ENCODE results near the gene SYNDIG1. TPM values are rescaled to one million over a fixed set of nuclear protein-coding genes. Genes with fewer than 3 reads are reported as not detected.

SYNDIG1 gene
- total RNA-seq, 4 donors from 2014 or later, result 0.20 to 1.3 (median 0.66) TPM; not detected in 1

DNA sequence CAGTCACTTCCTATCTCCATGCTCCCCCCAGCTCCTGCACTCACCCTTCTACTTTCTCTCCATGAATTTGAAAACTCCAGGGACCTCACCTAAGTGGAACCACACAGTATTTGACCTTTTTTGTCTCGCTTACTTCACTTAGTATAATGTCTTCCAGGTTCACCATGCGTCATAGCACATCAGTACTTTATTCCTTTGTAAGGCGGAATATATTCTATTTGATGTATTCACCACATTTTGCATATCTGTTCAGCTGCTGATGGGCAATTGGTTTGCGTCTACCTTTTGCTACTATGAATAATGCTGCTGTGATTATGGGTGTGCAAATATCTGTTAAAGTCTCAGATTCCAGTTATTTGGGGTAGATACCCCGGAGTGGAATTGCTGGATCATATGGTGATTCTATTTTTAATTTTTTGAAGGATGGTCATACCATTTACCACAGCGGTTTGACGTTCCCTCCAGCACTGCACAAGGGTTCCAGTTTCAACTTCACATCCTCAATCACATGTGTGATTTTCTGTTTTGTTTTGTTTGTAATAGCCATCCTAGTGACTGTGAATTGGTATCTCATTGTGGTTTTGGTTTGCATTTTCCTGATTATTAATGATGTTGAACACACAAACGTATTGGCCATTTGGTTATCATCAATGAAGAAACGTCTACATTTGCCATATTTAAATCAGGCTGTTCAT lies 20.3 kb upstream of the SYNDIG1 start:
- Histone ChIP-seq H3K4me1 (no peaks in the 10 kb centered on the region), H3K27ac (no peak overlapping the region), H3K27me3 (no peaks in the 10 kb centered on the region), H3K9me3 (no peaks in the 10 kb centered on the region), H3K4me3 (no peak overlapping the region), H3K36me3 (no peaks in the 10 kb centered on the region)
- TF ChIP-seq CTCF (IDR thresholded peaks at IDR 0.05 in 4 of 5, conservative IDR thresholded peaks at IDR 0.05 in 1 of 5) (no peak), POLR2A (IDR thresholded peaks at IDR 0.05) (no peak)
- intact Hi-C loops (cut with DNase I; ENCODE audit: low total_unique reads), result no loop called here
- in situ Hi-C loops (cut with MboI; ENCODE audit: low sequenced_read_pairs in 4 of 4), result no loop called here
- DNase-seq, result no peak
- no peak for ATAC-seq

GRCh38 chr20:24450177-24450576 lies 19.3 kb upstream of the SYNDIG1 start:
- ATAC-seq (no peak), DNase-seq (no peak)
- no peak overlapping the region for H3K27ac ChIP-seq
- H3K36me3 ChIP-seq, result no peaks in the 10 kb centered on the region
- H3K27me3 ChIP-seq, result no peaks in the 10 kb centered on the region
- no peaks in the 10 kb centered on the region for H3K4me1 ChIP-seq
- TF ChIP-seq POLR2A (IDR thresholded peaks at IDR 0.05) (no peak), CTCF (IDR thresholded peaks at IDR 0.05 in 4 of 5, conservative IDR thresholded peaks at IDR 0.05 in 1 of 5) (no peak)
- H3K4me3 ChIP-seq, result no peak overlapping the region
- intact Hi-C loops (cut with DNase I; ENCODE audit: low total_unique reads), result no loop called here
- H3K9me3 ChIP-seq, result no peaks in the 10 kb centered on the region
- in situ Hi-C loops (cut with MboI; ENCODE audit: low sequenced_read_pairs in 4 of 4), result loop anchor here in 1 of 4 donors (25.0 kb wide), 1 partner anchor 288 kb away; no protein-coding TSS in a partner anchor

- Histone ChIP-seq H3K27ac (no peak overlapping the region), H3K4me3 (no peak overlapping the region), H3K9me3 (no peaks in the 10 kb centered on the region), H3K4me1 (no peaks in the 10 kb centered on the region), H3K27me3 (no peaks in the 10 kb centered on the region), H3K36me3 (no peaks in the 10 kb centered on the region)
- intact Hi-C loops (cut with DNase I; ENCODE audit: low total_unique reads), result no loop called here
- in situ Hi-C loops (cut with MboI; ENCODE audit: low sequenced_read_pairs in 4 of 4), result loop anchor here in 1 of 4 donors (25.0 kb wide), 1 partner anchor 288 kb away; no protein-coding TSS in a partner anchor
- ATAC-seq, result no peak
- no peak for DNase-seq
- TF ChIP-seq CTCF (IDR thresholded peaks at IDR 0.05 in 4 of 5, conservative IDR thresholded peaks at IDR 0.05 in 1 of 5) (no peak), POLR2A (IDR thresholded peaks at IDR 0.05) (no peak)
These were observed 18.6 kb upstream of the SYNDIG1 start for GRCh38 chr20:24450624-24451376.

DNA sequence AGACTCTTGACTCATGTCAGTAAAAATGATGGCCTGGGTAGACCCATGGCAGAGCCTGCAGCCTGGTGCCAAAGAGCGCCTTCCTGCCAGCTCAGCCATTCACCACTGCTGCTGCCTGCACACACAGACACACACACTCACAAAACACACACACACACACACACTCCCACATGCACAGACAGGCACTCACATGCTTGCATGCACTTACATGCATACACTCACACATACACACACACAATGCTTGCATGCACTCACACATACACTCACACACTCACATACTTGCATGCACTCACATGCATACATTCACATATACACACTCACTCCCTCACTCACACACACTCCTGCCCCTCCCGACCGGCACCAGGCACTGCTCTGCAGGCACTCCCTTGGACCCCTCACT lies 18.0 kb upstream of the SYNDIG1 start:
- Histone ChIP-seq H3K9me3 (no peaks in the 10 kb centered on the region), H3K4me1 (no peaks in the 10 kb centered on the region), H3K36me3 (no peaks in the 10 kb centered on the region), H3K27ac (no peak overlapping the region), H3K27me3 (peaks cover 0 to 3% (median 0%) of the 10 kb centered on the region in 3 donors), H3K4me3 (no peak overlapping the region)
- intact Hi-C loops (cut with DNase I; ENCODE audit: low total_unique reads) (no loop called here), in situ Hi-C loops (cut with MboI; ENCODE audit: low sequenced_read_pairs in 4 of 4) (loop anchor here in 1 of 4 donors (25.0 kb wide), 1 partner anchor 289 kb away; no protein-coding TSS in a partner anchor)
- DNase-seq, result no peak
- ATAC-seq, result no peak
- TF ChIP-seq POLR2A (IDR thresholded peaks at IDR 0.05) (no peak), CTCF (IDR thresholded peaks at IDR 0.05 in 4 of 5, conservative IDR thresholded peaks at IDR 0.05 in 1 of 5) (no peak)

Data from gastrocnemius medialis (tissue), 4 donors.